H9 (cell line): ENCODE data around the gene PRPF6. TPM values are rescaled to one million over a fixed set of nuclear protein-coding genes. Genes with fewer than 3 reads are reported as not detected.

Source experiments
- DNase-seq: peaks from one replicate; pipeline ENCODE4 v3.0.0-alpha.2; 2017
- H2AFZ ChIP-seq: one replicate; pipeline ENCODE4 v1.6.1; 2013; ENCODE audit warnings: mild to moderate bottlenecking, low read length, control low read depth, moderate library complexity
- H2AK5ac ChIP-seq: 2 replicates; pipeline ENCODE4 v1.6.1; 2013; ENCODE audit warnings: low read length, control low read depth, mixed read lengths; ENCODE audit not compliant: insufficient read length
- H2BK120ac ChIP-seq: one replicate; pipeline ENCODE4 v1.6.1; 2013; ENCODE audit warnings: low read depth, mild to moderate bottlenecking, low read length, control low read depth, inconsistent platforms; ENCODE audit not compliant: poor library complexity, severe bottlenecking
- H2BK12ac ChIP-seq: 2 replicates; pipeline ENCODE4 v1.6.1; 2013; ENCODE audit warnings: low read length, control low read depth, mixed read lengths, low read depth; ENCODE audit not compliant: insufficient read length
- H2BK15ac ChIP-seq: 2 replicates; pipeline ENCODE4 v1.6.1; 2013; ENCODE audit warnings: low read depth, low read length, control low read depth
- H2BK20ac ChIP-seq: one replicate; pipeline ENCODE4 v1.6.1; 2013; ENCODE audit warnings: low read depth, mild to moderate bottlenecking, low read length, control low read depth, inconsistent platforms; ENCODE audit not compliant: poor library complexity, severe bottlenecking
- H2BK5ac ChIP-seq: 2 replicates; pipeline ENCODE4 v1.6.1; 2013; ENCODE audit warnings: low read length, control low read depth, mixed read lengths; ENCODE audit not compliant: insufficient read length
- H3K14ac ChIP-seq: 2 replicates; pipeline ENCODE4 v1.6.1; 2013; ENCODE audit warnings: low read length, control low read depth; ENCODE audit not compliant: insufficient read depth
- H3K18ac ChIP-seq: 2 replicates; pipeline ENCODE4 v1.6.1; 2013; ENCODE audit warnings: low read depth, mild to moderate bottlenecking, mixed read lengths, low read length, control low read depth; ENCODE audit not compliant: insufficient read length
- H3K23ac ChIP-seq: 2 replicates; pipeline ENCODE4 v1.6.1; 2013; ENCODE audit warnings: low read length, control low read depth, mixed read lengths, low read depth; ENCODE audit not compliant: insufficient read length
- H3K23me2 ChIP-seq: 2 replicates; pipeline ENCODE4 v1.6.1; 2013; ENCODE audit warnings: low read depth, mild to moderate bottlenecking, mixed read lengths, low read length, control low read depth; ENCODE audit not compliant: insufficient read length, poor library complexity, severe bottlenecking
- H3K27ac ChIP-seq: 2 replicates; pipeline ENCODE4 v1.5.1; 2013; ENCODE audit warnings: low read length, control low read depth, mixed read lengths, low read depth; ENCODE audit not compliant: insufficient read length
- H3K27me3 ChIP-seq: 2 replicates; pipeline ENCODE4 v1.6.1; 2013; ENCODE audit warnings: low read length, control low read depth, inconsistent platforms; ENCODE audit not compliant: insufficient read depth
- H3K4ac ChIP-seq: 2 replicates; pipeline ENCODE4 v1.6.1; 2013; ENCODE audit warnings: low read depth, mild to moderate bottlenecking, control low read depth, inconsistent platforms, low read length, moderate library complexity
- H3K4me1 ChIP-seq: 2 replicates; pipeline ENCODE4 v1.6.1; 2013; ENCODE audit warnings: low read length, control low read depth, inconsistent platforms; ENCODE audit not compliant: insufficient read depth
- H3K4me2 ChIP-seq: 2 replicates; pipeline ENCODE4 v1.6.1; 2013; ENCODE audit warnings: low read length, control low read depth, mixed read lengths; ENCODE audit not compliant: insufficient read length, insufficient read depth
- H3K56ac ChIP-seq: 2 replicates; pipeline ENCODE4 v1.6.1; 2013; ENCODE audit warnings: low read depth, mild to moderate bottlenecking, mixed read lengths, low read length, control low read depth; ENCODE audit not compliant: insufficient read length
- H3K79me1 ChIP-seq: 2 replicates; pipeline ENCODE4 v1.6.1; 2013; ENCODE audit warnings: low read depth, mild to moderate bottlenecking, moderate library complexity, low read length, control low read depth, inconsistent platforms; ENCODE audit not compliant: insufficient read depth, poor library complexity, severe bottlenecking
- H3K79me2 ChIP-seq: 2 replicates; pipeline ENCODE4 v1.6.1; 2013; ENCODE audit warnings: low read length, control low read depth, inconsistent platforms; ENCODE audit not compliant: insufficient read depth
- H3K9ac ChIP-seq: 2 replicates; pipeline ENCODE4 v1.6.1; 2013; ENCODE audit warnings: low read length, control low read depth, mixed read lengths; ENCODE audit not compliant: insufficient read length; ENCODE audit errors: extremely low read depth
- H3K9me3 ChIP-seq: one replicate; pipeline ENCODE4 v1.6.1; 2013; ENCODE audit warnings: low read depth, low read length, inconsistent platforms; ENCODE audit not compliant: control insufficient read depth
- H3T11ph ChIP-seq: one replicate; pipeline ENCODE4 v1.6.1; 2013; ENCODE audit warnings: mild to moderate bottlenecking, low read length, control low read depth, inconsistent platforms
- H4K20me1 ChIP-seq: one replicate; pipeline ENCODE4 v1.6.1; 2013; ENCODE audit not compliant: control insufficient read depth, insufficient read length, insufficient read depth
- H4K5ac ChIP-seq: 2 replicates; pipeline ENCODE4 v1.6.1; 2013; ENCODE audit warnings: low read depth, mild to moderate bottlenecking, mixed read lengths, low read length, control low read depth; ENCODE audit not compliant: insufficient read length
- H4K8ac ChIP-seq: replicated peaks from 2 replicates; pipeline ENCODE4 v1.6.1; 2013; ENCODE audit warnings: low read length, control low read depth, mixed read lengths, low read depth; ENCODE audit not compliant: insufficient read length
- H4K91ac ChIP-seq: 2 replicates; pipeline ENCODE4 v1.6.1; 2013; ENCODE audit warnings: low read depth, mild to moderate bottlenecking, moderate library complexity, mixed read lengths, low read length, control low read depth; ENCODE audit not compliant: insufficient read length
- H3K27ac Mint-ChIP-seq, 3 experiments: 2 replicates in 2 of 3; 3 replicates in 1 of 3; pipeline ENCODE4 v1.8.0; 2020 to 2021; ENCODE audit warnings: mixed read lengths in 3 of 3, mild to moderate bottlenecking in 1 of 3, moderate library complexity in 1 of 3
- H3K27me3 Mint-ChIP-seq: 2 replicates; pipeline ENCODE4 v1.8.0; 2021; ENCODE audit warnings: low read depth, mild to moderate bottlenecking, moderate library complexity, mixed read lengths
- H3K36me3 Mint-ChIP-seq, 3 experiments: 2 replicates in 2 of 3; 3 replicates in 1 of 3; pipeline ENCODE4 v1.8.0; 2020 to 2021; ENCODE audit warnings: low read depth in 3 of 3, mixed read lengths in 3 of 3; ENCODE audit not compliant: insufficient read depth in 1 of 3
- H3K4me1 Mint-ChIP-seq, 2 experiments: 2 replicates each; pipeline ENCODE4 v1.8.0; 2020; ENCODE audit warnings: mixed read lengths in 2 of 2
- H3K4me3 Mint-ChIP-seq, 2 experiments: 2 replicates in 1 of 2; 3 replicates in 1 of 2; pipeline ENCODE4 v1.8.0; 2020 to 2021; ENCODE audit warnings: mild to moderate bottlenecking in 2 of 2, mixed read lengths in 2 of 2, moderate library complexity in 1 of 2
- H3K9me3 Mint-ChIP-seq, 2 experiments: 2 replicates in 1 of 2; 3 replicates in 1 of 2; pipeline ENCODE4 v1.8.0; 2020; ENCODE audit warnings: mild to moderate bottlenecking in 2 of 2, mixed read lengths in 2 of 2, moderate library complexity in 1 of 2
- CTCF ChIP-seq: fragments of 200-600 bp; sonication (generic); conservative IDR thresholded peaks from 3 replicates; pipeline ENCODE4 v1.8.0; 2021; ENCODE audit warnings: antibody characterized with exemption, mild to moderate bottlenecking
- WGBS: extraction: QIAGEN DNeasy Blood & Tissue Kit; methylation state at CpG from one replicate; pipeline ENCODE4 v1.1.7; 2013; ENCODE audit warnings: missing lambda C conversion rate, low lambda C conversion rate, mixed read lengths; ENCODE audit not compliant: insufficient read length; ENCODE audit errors: extremely low coverage; 5-methylcytosine and 5-hydroxymethylcytosine counted together
- total RNA-seq: library from RNA; stranded (reverse); gene quantifications from 2 replicates; pipeline ENCODE4 v1.2.1, GENCODE V29; 2021

The PRPF6 gene
- total RNA-seq, 1 experiment from 2014 or later = 87.9 TPM

DNA sequence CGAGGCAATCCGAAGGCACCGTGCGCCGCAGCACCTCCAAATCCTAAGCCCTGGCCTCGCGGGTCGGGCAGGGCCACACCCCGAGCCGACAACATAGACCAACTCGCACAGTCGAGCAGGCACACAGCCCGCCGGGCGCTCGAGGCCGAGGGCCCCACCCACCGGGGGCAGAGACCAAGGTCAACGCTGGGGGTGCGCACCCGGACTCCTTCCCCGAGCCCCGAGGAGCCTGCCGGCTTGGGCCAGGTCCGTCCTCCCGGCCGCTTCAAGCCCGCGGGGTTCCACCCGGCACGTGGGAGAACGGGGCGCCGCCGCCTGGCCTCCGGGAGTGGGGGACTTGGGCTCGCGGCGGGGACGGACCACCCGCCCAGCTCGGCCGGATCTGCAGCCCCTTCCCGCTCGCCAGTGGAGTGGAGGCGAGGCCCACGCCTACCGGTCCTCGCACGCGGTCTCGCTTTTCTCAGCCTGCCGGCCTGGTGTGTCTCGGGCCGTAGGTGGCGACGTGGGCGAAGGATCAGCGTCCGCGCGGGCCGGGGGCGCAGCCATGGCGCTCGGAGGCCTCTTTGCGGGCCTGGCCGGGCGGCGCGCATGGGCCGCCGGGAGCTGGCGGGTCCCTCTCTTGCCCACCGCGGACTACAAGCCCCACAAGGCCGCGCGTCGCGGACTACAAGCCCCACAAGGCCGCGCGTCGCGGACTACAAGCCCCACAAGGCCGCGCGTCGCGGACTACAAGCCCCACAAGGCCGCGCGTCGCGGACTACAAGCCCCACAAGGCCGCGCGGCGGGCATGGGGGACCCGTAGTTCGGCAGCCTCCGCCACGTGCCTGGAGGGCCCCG lies 24.9 kb upstream of the PRPF6 start, which contains the start of gene UCKL1:
Gene UCKL1 (minus strand): TSS at position 590 of the 837 bp plus-strand sequence. CDS start 44 bp downstream, at position 546.
- Histone ChIP-seq H2AK5ac (no peak within 1 kb of the TSS), H2BK15ac (no peak within 1 kb of the TSS), H3K23ac (no peak within 1 kb of the TSS), H3K79me2 (peaks cover 15% of the 10 kb centered on the region; the same call in 1 of the 2 replicates), H2BK12ac (no peak within 1 kb of the TSS), H4K5ac (no peak within 1 kb of the TSS), H3K27ac (no peak within 1 kb of the TSS), H3T11ph (no peak within 1 kb of the TSS), H2BK5ac (no peak within 1 kb of the TSS), H3K18ac (peak within 1 kb of the TSS; percentile 88), H4K20me1 (no peaks in the 10 kb centered on the region), H2BK20ac (no peak within 1 kb of the TSS), H2AFZ (no peak within 1 kb of the TSS), H3K27me3 (no peaks in the 10 kb centered on the region), H3K56ac (no peak within 1 kb of the TSS), H2BK120ac (no peak within 1 kb of the TSS), H4K91ac (no peak within 1 kb of the TSS), H3K4ac (no peak within 1 kb of the TSS), H3K4me2 (peak within 1 kb of the TSS; percentile 61), H3K9me3 (no peaks in the 10 kb centered on the region), H3K4me1 (no peaks in the 10 kb centered on the region; the same call in 1 of the 2 replicates), H3K9ac (peak within 1 kb of the TSS; percentile 92), H3K23me2 (peaks cover 14% of the 10 kb centered on the region), H3K14ac (peak within 1 kb of the TSS; percentile 76), H4K8ac (no peak within 1 kb of the TSS), H3K79me1 (peaks cover 2% of the 10 kb centered on the region)
- peak within 1 kb of the TSS; percentile 87 to 92 (median 89); a peak in 4 of 7 replicates for H3K27ac Mint-ChIP-seq
- H3K9me3 Mint-ChIP-seq = no peaks in the 10 kb centered on the region
- peak within 1 kb of the TSS; percentile 79 to 86 for H3K4me3 Mint-ChIP-seq
- no peak; the same call in 2 of the 3 replicates for TF ChIP-seq CTCF
- WGBS = no CpG with 5 or more reads among the region's 105 CpGs
- H3K4me1 Mint-ChIP-seq = peaks cover 33 to 35% of the 10 kb centered on the region in 2 experiments
- DNase-seq = peak; percentile 83
- no peaks in the 10 kb centered on the region for H3K27me3 Mint-ChIP-seq
- peaks cover 0 to 25% (median 16%) of the 10 kb centered on the region in 3 experiments; a peak in 4 of 7 replicates for H3K36me3 Mint-ChIP-seq
